Ishikawa (cell line): ENCODE results near the gene CEP85L.

ENCODE experiments used
- CEBPB ChIP-seq: IDR thresholded peaks from 2 replicates; pipeline ENCODE4 v1.6.1; 2012
- CREB1 ChIP-seq: IDR thresholded peaks from 2 replicates; pipeline ENCODE4 v1.6.1; 2012; ENCODE audit warnings: low read depth
- EGR1 ChIP-seq: IDR thresholded peaks from 2 replicates; pipeline ENCODE4 v1.6.1; 2012
- EP300 ChIP-seq: IDR thresholded peaks from 2 replicates; pipeline ENCODE4 v1.6.1; 2012; ENCODE audit warnings: borderline replicate concordance
- FOXM1 ChIP-seq: IDR thresholded peaks from 2 replicates; pipeline ENCODE4 v1.6.1; 2012; ENCODE audit warnings: low read depth, borderline replicate concordance
- NFIC ChIP-seq: IDR thresholded peaks from 2 replicates; pipeline ENCODE4 v1.6.1; 2012
- RAD21 ChIP-seq: IDR thresholded peaks from 2 replicates; pipeline ENCODE4 v1.6.1; 2012; ENCODE audit warnings: low read depth
- REST ChIP-seq: IDR thresholded peaks from 2 replicates; pipeline ENCODE4 v1.6.1; 2012; ENCODE audit warnings: low read depth, mild to moderate bottlenecking
- TAF1 ChIP-seq: IDR thresholded peaks from 2 replicates; pipeline ENCODE4 v1.6.1; 2012; ENCODE audit warnings: low read depth, mild to moderate bottlenecking
- TCF12 ChIP-seq: IDR thresholded peaks from 2 replicates; pipeline ENCODE4 v1.6.1; 2012; ENCODE audit warnings: low read depth
- TEAD4 ChIP-seq: IDR thresholded peaks from 2 replicates; pipeline ENCODE4 v1.6.1; 2012
- USF1 ChIP-seq: IDR thresholded peaks from 2 replicates; pipeline ENCODE4 v1.6.1; 2012
- YY1 ChIP-seq: IDR thresholded peaks from 2 replicates; pipeline ENCODE4 v1.6.1; 2012; ENCODE audit warnings: low read depth
- ZBTB7A ChIP-seq: IDR thresholded peaks from 2 replicates; pipeline ENCODE4 v1.6.1; 2012; ENCODE audit warnings: low read depth
- TF ChIP-seq, protein P1 (sequence below): IDR thresholded peaks from 2 replicates; pipeline ENCODE4 v1.6.1; 2012

The CEP85L gene

GRCh38 chr6:118501765-118502164 lies 149.6 kb downstream of the CEP85L start:
- TF ChIP-seq USF1 (no peak), TAF1 (no peak), TCF12 (no peak), ZBTB7A (no peak), CEBPB (no peak), RAD21 (no peak), CREB1 (no peak), YY1 (no peak), TEAD4 (no peak), EGR1 (no peak), FOXM1 (no peak)
- TF ChIP-seq, protein P1, sequence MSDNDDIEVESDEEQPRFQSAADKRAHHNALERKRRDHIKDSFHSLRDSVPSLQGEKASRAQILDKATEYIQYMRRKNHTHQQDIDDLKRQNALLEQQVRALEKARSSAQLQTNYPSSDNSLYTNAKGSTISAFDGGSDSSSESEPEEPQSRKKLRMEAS, result no peak

- TF ChIP-seq NFIC (no peak), REST (no peak), TAF1 (no peak), RAD21 (no peak), EP300 (no peak)
- TF ChIP-seq, protein P1, result no peak
Observed at GRCh38 chr6:118501099-118501498, 150.3 kb downstream of the CEP85L start.

GRCh38 chr6:118500130-118501015 lies 151.0 kb downstream of the CEP85L start:
- no peak for TF ChIP-seq USF1
- no peak for TF ChIP-seq REST
- no peak for TF ChIP-seq RAD21
- TF ChIP-seq CREB1, result no peak
- no peak for TF ChIP-seq EP300
- TF ChIP-seq ZBTB7A, result no peak
- TF ChIP-seq NFIC, result no peak
- TF ChIP-seq FOXM1, result no peak
- no peak for TF ChIP-seq YY1
- TF ChIP-seq, protein P1, result no peak
- no peak for TF ChIP-seq CEBPB
- TF ChIP-seq EGR1, result no peak

GRCh38 chr6:118495485-118496280 lies 155.7 kb downstream of the CEP85L start:
- no peak for TF ChIP-seq TAF1
- no peak for TF ChIP-seq CEBPB
- no peak for TF ChIP-seq CREB1
- no peak for TF ChIP-seq TCF12
- TF ChIP-seq EGR1, result no peak

- TF ChIP-seq CEBPB (no peak), RAD21 (no peak), USF1 (no peak), NFIC (no peak), CREB1 (no peak), EGR1 (no peak), TCF12 (no peak), FOXM1 (no peak), TEAD4 (no peak), REST (no peak), TAF1 (no peak), ZBTB7A (no peak), EP300 (no peak), YY1 (no peak)
- TF ChIP-seq, protein P1, result no peak
Observed at GRCh38 chr6:118494091-118494490, 157.3 kb downstream of the CEP85L start.
